Breast epithelium (tissue), 3 donors: ENCODE data around the gene MYLIP.

Source experiments
- CTCF ChIP-seq, 3 donors: fragments of 450-650 bp; IDR thresholded peaks; one replicate each; pipeline ENCODE4 v1.5.1; 2016 to 2017; ENCODE audit warnings: antibody characterized with exemption in 3 of 3, mild to moderate bottlenecking in 3 of 3, moderate library complexity in 3 of 3
- POLR2A ChIP-seq: fragments of 450-650 bp; IDR thresholded peaks from one replicate; pipeline ENCODE4 v1.6.1; 2016; ENCODE audit warnings: antibody characterized with exemption, mild to moderate bottlenecking, moderate library complexity
- POLR2AphosphoS5 ChIP-seq, 3 donors: sonication (generic); formaldehyde crosslinking; IDR thresholded peaks; one replicate each; pipeline ENCODE4 v1.6.1; 2017; ENCODE audit warnings: antibody characterized with exemption in 3 of 3

- TF ChIP-seq CTCF (IDR thresholded peaks at IDR 0.05) (no peak), POLR2A (no peak), POLR2AphosphoS5 (IDR thresholded peaks at IDR 0.05) (no peak)
These were observed 68.2 kb downstream of the MYLIP start for GRCh38 chr6:16196984-16197546.
